Right cardiac atrium (tissue), 5 donors: ENCODE data around the gene DAPK2. TPM values are rescaled to one million over a fixed set of nuclear protein-coding genes. Genes with fewer than 3 reads are reported as not detected.

Experiments
- ATAC-seq, 2 donors: fragments of 200-7000 bp; cut with Tn5 transposase; one replicate each; pipeline versions ENCODE4 v1.8.0 to v1.9.1; 2020; ENCODE audit warnings: moderate library complexity in 2 of 2, mild to moderate bottlenecking in 1 of 2
- DNase-seq, 3 donors: peaks; one replicate each; pipeline ENCODE4 v3.0.0-alpha.2; 2020
- H3K27ac ChIP-seq: one replicate; pipeline ENCODE4 v1.5.1; 2013; ENCODE audit warnings: mild to moderate bottlenecking, low read length, control low read depth, moderate library complexity
- H3K27me3 ChIP-seq: one replicate; pipeline ENCODE4 v1.6.1; 2013; ENCODE audit not compliant: control insufficient read depth, insufficient read depth
- H3K4me1 ChIP-seq: one replicate; pipeline ENCODE4 v1.6.1; 2013; ENCODE audit warnings: low read length; ENCODE audit not compliant: control insufficient read depth, insufficient read depth
- H3K4me3 ChIP-seq: one replicate; pipeline ENCODE4 v1.5.1; 2013; ENCODE audit warnings: low read length, control low read depth
- H3K9me3 ChIP-seq: one replicate; pipeline ENCODE4 v1.6.1; 2013; ENCODE audit warnings: low read length; ENCODE audit not compliant: control insufficient read depth
- WGBS: extraction: QIAGEN DNeasy Blood & Tissue Kit; methylation state at CpG from one replicate; pipeline ENCODE4 v1.1.7; 2013; 5-methylcytosine and 5-hydroxymethylcytosine counted together
- intact Hi-C, 4 donors: fragments of 100-400 bp; cut with DNase I; formaldehyde crosslinking; loops; one replicate each; pipeline versions ENCODE4 v1.11.0 to v1.14.0; 2022 to 2023
- polyA plus RNA-seq: library from polyadenylated mRNA; stranded (reverse); fragments of 200-250 nt; gene quantifications from one replicate; pipeline ENCODE4 v1.2.3, GENCODE V29; 2013
- total RNA-seq, 4 donors: library from RNA; stranded (reverse); fragmentation: NEBNext Ultra II Directional; extraction: Animal tissue kit (Norgen Biotek cat#: 25700); gene quantifications; one replicate each; pipeline ENCODE4 v1.2.1, GENCODE V29; 2021
- donor health status: healthy with polysubstance abuse.
- donor health status: DM: no; HTN: yes; CAD: no.
- donor health status: DM: no; HTN: no; CAD: no.
- donor health status: DM: no; HTN: yes; CAD: no; lungs with severe emphysema.
- donor health status: DM: yes; HTN: yes; CAD: no.

Gene DAPK2
- total and polyA plus RNA-seq, 5 donors, result 48.8 to 95.1 (median 83.6) TPM

DNA sequence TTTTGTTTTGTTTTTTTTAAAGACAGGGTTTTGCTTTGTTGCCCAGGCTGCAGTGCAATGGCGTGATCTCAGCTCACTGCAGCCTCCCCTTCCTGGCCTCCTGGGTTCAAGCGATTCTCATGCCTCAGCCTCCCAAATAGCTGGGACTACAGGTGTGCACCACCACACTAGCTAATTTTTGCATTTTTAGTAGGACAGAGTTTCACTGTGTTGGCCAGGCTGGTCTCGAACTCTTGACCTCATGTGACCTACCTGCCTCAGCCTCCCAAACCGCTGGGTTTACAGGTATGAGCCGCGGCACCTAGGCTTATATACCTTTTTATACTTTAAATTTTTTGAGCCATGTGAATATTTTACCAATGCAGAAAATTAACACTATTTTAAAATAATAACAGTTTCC lies 155.7 kb downstream of the DAPK2 start:
- ATAC-seq, result no peak
- no peaks in the 10 kb centered on the region for H3K4me1 ChIP-seq
- H3K9me3 ChIP-seq, result no peaks in the 10 kb centered on the region
- no peak overlapping the region for H3K27ac ChIP-seq
- H3K4me3 ChIP-seq, result no peak overlapping the region
- H3K27me3 ChIP-seq, result no peaks in the 10 kb centered on the region
- no peak for DNase-seq
- intact Hi-C loops, result loop anchor here (2.0 to 10.0 kb wide), 4 partner anchors 66 to 138 kb away; no protein-coding TSS in a partner anchor
- 93% methylated on average over 6 of the region's 6 CpGs for WGBS

DNA sequence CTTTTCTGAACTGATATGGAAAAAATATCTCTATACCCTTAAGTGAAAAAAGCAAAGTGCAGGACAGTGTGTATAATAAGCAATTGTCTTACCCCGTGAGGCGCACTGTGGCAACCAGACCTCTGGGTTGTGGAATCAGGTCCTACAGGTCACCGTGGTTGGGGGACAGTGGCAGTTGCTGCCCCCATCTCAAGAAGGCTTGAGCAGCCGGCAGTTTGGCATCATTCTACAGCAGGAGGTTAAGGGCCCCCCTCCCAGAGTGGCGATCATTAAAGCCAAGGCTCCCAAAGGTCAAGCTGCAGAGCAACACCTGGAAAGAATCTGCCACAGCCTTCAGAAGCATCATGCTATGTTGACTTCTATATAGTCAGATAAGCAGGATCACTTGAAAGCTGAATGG lies 156.5 kb downstream of the DAPK2 start:
- H3K27ac ChIP-seq, result no peak overlapping the region
- DNase-seq, result no peak
- ATAC-seq, result no peak
- no peak overlapping the region for H3K4me3 ChIP-seq
- H3K27me3 ChIP-seq, result no peaks in the 10 kb centered on the region
- H3K9me3 ChIP-seq, result no peaks in the 10 kb centered on the region
- no peaks in the 10 kb centered on the region for H3K4me1 ChIP-seq
- intact Hi-C loops, result loop anchor here (2.0 to 10.0 kb wide), 4 partner anchors 65 to 138 kb away; no protein-coding TSS in a partner anchor
- WGBS, result 83% methylated on average over 5 of the region's 5 CpGs

DNA sequence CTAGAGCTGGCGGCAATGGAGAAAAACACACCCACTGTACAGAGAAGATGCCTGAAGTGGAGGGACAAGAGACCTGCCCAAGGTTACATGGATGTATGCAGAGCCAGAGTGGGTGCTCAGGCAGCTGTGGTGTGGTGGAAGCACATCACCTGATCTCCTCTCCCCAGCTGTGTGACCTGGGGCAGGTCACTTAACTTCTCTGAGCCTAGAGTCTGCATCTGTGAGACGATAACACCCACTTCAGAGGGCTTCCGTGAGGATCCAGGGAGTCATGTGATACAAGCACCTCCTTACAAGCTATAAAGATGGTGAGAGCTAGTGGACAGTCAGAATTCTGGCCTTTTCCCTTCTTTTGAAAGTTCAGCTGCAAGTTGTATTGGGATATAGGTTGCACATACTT lies 157.5 kb downstream of the DAPK2 start:
- H3K4me1 ChIP-seq, result no peaks in the 10 kb centered on the region
- ATAC-seq, result no peak
- H3K27ac ChIP-seq, result no peak overlapping the region
- no peak overlapping the region for H3K4me3 ChIP-seq
- DNase-seq, result no peak
- intact Hi-C loops, result no loop called here
- H3K27me3 ChIP-seq, result no peaks in the 10 kb centered on the region
- WGBS, result 67% methylated on average over 3 of the region's 3 CpGs
- H3K9me3 ChIP-seq, result no peaks in the 10 kb centered on the region

GRCh38 chr15:63888146-63888545 lies 158.1 kb downstream of the DAPK2 start:
- DNase-seq, result no peak
- Histone ChIP-seq H3K9me3 (no peaks in the 10 kb centered on the region), H3K27ac (no peak overlapping the region), H3K4me1 (no peaks in the 10 kb centered on the region), H3K4me3 (no peak overlapping the region), H3K27me3 (no peaks in the 10 kb centered on the region)
- no peak for ATAC-seq
- intact Hi-C loops, result no loop called here
- 63% methylated on average over 1 of the region's 1 CpG for WGBS

DNA sequence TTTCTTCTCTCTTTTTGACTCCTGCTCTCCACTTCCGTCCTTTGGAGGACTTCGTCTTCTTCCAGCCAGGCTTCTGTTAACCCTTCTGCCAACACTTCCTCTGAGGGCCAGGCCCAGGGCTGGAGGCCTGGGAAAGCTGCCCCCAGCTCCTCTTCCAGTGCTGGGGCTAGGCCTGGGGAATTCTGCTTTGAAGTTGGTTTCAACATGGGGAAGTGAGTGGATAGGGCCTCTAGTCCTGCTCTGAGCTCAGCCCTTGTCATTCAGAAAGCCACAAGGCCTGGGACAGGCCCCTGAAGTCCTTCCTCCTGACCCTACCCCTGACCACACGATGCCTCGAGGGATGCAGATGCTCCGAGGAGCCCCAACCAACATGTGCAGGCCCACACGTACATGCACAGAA lies 158.7 kb downstream of the DAPK2 start:
- no peaks in the 10 kb centered on the region for H3K4me1 ChIP-seq
- no peak overlapping the region for H3K4me3 ChIP-seq
- intact Hi-C loops, result no loop called here
- H3K9me3 ChIP-seq, result no peaks in the 10 kb centered on the region
- H3K27me3 ChIP-seq, result no peaks in the 10 kb centered on the region
- 53% methylated on average over 6 of the region's 6 CpGs for WGBS
- ATAC-seq (peak in 1 of 2 donors; percentile 9), DNase-seq (no peak)
- no peak overlapping the region for H3K27ac ChIP-seq

- DNase-seq (no peak), ATAC-seq (no peak)
- Histone ChIP-seq H3K4me3 (no peak overlapping the region), H3K4me1 (peaks cover 2% of the 10 kb centered on the region), H3K9me3 (no peaks in the 10 kb centered on the region), H3K27ac (no peak overlapping the region), H3K27me3 (no peaks in the 10 kb centered on the region)
- intact Hi-C loops, result no loop called here
- 98% methylated on average over 7 of the region's 7 CpGs for WGBS
Measured at GRCh38 chr15:63884953-63885352, 161.3 kb downstream of the DAPK2 start.

DNA sequence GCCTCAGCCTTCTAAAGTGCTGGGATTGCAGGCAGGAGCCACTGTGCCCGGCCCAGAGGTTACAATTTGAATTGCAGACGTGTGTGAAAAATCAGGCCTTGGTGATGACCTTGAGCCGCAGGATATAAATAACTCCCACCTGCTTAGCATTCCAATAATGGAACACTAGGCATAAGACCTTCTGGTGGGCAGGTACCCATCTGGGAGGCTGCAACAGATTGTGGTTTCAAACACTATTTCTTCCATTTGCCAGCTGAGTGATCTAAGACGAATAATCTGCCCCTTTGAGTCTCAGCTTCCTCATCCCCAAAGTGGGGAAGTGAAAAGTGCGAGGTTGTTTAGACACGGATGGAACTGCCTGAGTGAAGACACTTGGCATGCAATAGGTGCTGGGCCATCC lies 164.9 kb downstream of the DAPK2 start:
- no peaks in the 10 kb centered on the region for H3K9me3 ChIP-seq
- 75% methylated on average over 6 of the region's 6 CpGs for WGBS
- intact Hi-C loops, result no loop called here
- no peaks in the 10 kb centered on the region for H3K27me3 ChIP-seq
- DNase-seq, result no peak
- ATAC-seq, result no peak
- H3K4me1 ChIP-seq, result peaks cover 2% of the 10 kb centered on the region
- no peak overlapping the region for H3K4me3 ChIP-seq
- H3K27ac ChIP-seq, result no peak overlapping the region

DNA sequence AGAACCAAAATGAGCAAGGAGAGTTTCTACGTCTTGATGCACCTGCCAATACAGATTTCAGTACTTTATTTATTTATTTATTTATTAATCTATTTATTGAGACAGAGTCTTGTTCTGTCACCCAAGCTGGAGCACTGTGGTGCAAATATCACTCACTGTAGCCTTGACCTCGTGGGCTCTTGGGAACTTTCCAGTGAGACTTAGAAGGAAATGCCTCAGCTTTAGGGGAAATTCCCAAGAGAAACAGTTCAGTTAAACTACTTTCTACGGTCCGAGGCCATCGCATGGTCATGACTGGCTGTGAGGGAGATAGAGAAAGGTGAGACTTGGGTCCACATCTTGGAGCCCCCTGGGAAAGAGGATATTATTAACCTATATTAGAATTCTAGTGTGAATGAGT lies 165.5 kb downstream of the DAPK2 start:
- intact Hi-C loops, result no loop called here
- H3K4me1 ChIP-seq, result peaks cover 2% of the 10 kb centered on the region
- WGBS, result 35% methylated on average over 5 of the region's 5 CpGs
- H3K4me3 ChIP-seq, result no peak overlapping the region
- no peaks in the 10 kb centered on the region for H3K9me3 ChIP-seq
- ATAC-seq (no peak), DNase-seq (no peak)
- H3K27me3 ChIP-seq, result no peaks in the 10 kb centered on the region
- H3K27ac ChIP-seq, result no peak overlapping the region

GRCh38 chr15:63879995-63880394 lies 166.3 kb downstream of the DAPK2 start:
- intact Hi-C loops, result no loop called here
- no peak for ATAC-seq
- no peak overlapping the region for H3K4me3 ChIP-seq
- DNase-seq, result no peak
- 100% methylated on average over 1 of the region's 1 CpG for WGBS
- no peaks in the 10 kb centered on the region for H3K27me3 ChIP-seq
- H3K4me1 ChIP-seq, result peaks cover 2% of the 10 kb centered on the region
- no peak overlapping the region for H3K27ac ChIP-seq
- H3K9me3 ChIP-seq, result no peaks in the 10 kb centered on the region

GRCh38 chr15:63879211-63879610 lies 167.1 kb downstream of the DAPK2 start:
- no peaks in the 10 kb centered on the region for H3K27me3 ChIP-seq
- peaks cover 2% of the 10 kb centered on the region for H3K4me1 ChIP-seq
- intact Hi-C loops, result no loop called here
- ATAC-seq (no peak), DNase-seq (no peak)
- H3K9me3 ChIP-seq, result no peaks in the 10 kb centered on the region
- no peak overlapping the region for H3K27ac ChIP-seq
- H3K4me3 ChIP-seq, result no peak overlapping the region
- 36% methylated on average over 3 of the region's 3 CpGs for WGBS

- ATAC-seq, result no peak
- H3K4me3 ChIP-seq, result no peak overlapping the region
Measured at GRCh38 chr15:63877713-63878271, 168.5 kb downstream of the DAPK2 start.

DNA sequence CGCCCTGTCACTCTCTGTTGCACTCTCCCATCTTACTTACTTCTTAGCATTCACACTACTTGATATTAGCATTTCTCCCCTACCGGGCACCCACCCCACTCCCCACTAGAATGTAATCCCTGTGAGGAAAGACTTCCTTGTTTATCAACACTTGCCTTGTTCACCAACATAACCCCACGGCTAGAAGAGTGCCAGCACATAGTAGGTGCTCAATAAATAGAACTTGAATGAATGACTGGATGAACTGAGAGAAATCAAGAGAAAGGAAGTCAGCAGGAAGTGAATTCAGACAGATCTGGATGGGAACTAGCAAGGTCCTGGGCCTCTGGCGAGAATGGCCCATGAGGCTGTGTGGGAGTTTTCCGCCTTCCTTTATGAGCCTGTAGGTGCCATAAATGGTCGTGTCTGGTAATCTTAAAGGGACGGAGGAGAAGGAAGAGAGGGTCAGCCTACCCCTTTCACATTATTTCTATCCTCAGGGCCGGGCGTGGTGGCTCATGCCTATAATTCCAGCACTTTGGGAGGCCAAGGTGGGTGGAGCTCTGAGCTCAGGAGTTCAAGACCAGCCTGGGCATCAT lies 170.1 kb downstream of the DAPK2 start:
- DNase-seq (no peak), ATAC-seq (no peak)
- Histone ChIP-seq H3K4me1 (peaks cover 2% of the 10 kb centered on the region), H3K27me3 (no peaks in the 10 kb centered on the region), H3K4me3 (no peak overlapping the region), H3K9me3 (no peaks in the 10 kb centered on the region), H3K27ac (no peak overlapping the region)
- intact Hi-C loops, result no loop called here
- WGBS, result 60% methylated on average over 9 of the region's 9 CpGs

More at GRCh38 chr15:63877713-63878271, 168.5 kb downstream of the DAPK2 start:
- no peak overlapping the region for H3K27ac ChIP-seq
- peaks cover 2% of the 10 kb centered on the region for H3K4me1 ChIP-seq
- intact Hi-C loops, result no loop called here
- H3K9me3 ChIP-seq, result no peaks in the 10 kb centered on the region
- WGBS, result 90% methylated on average over 5 of the region's 5 CpGs
- DNase-seq, result no peak
- H3K27me3 ChIP-seq, result no peaks in the 10 kb centered on the region
